MM.1S (cell line): ENCODE data around the gene CERS3.

Source experiments
- DNase-seq: peaks from one replicate; pipeline ENCODE4 v3.0.0-alpha.2; 2015
- H2AFZ ChIP-seq: fragments of 300-600 bp; sonication (generic); 2 replicates; pipeline ENCODE4 v1.6.0; 2016; ENCODE audit warnings: antibody characterized with exemption, low read length
- H3F3A ChIP-seq: fragments of 300-600 bp; sonication (generic); 2 replicates; pipeline ENCODE4 v1.6.1; 2016; ENCODE audit warnings: mild to moderate bottlenecking, antibody characterized with exemption, low read length, moderate library complexity, mixed read lengths; ENCODE audit not compliant: insufficient read depth
- H3K27ac ChIP-seq: fragments of 300-600 bp; sonication (generic); 2 replicates; pipeline ENCODE4 v1.5.1; 2016; ENCODE audit warnings: mild to moderate bottlenecking, low read length
- H3K27me3 ChIP-seq: fragments of 300-600 bp; sonication (generic); replicated peaks from 2 replicates; pipeline ENCODE4 v1.6.0; 2016; ENCODE audit warnings: low read length; ENCODE audit not compliant: insufficient read depth
- H3K36me3 ChIP-seq: fragments of 300-600 bp; sonication (generic); replicated peaks from 2 replicates; pipeline ENCODE4 v1.6.1; 2016; ENCODE audit warnings: mild to moderate bottlenecking, low read length, mixed read lengths; ENCODE audit not compliant: insufficient read depth
- H3K4me1 ChIP-seq: fragments of 300-600 bp; sonication (generic); 2 replicates; pipeline ENCODE4 v1.6.1; 2016; ENCODE audit warnings: low read length, mixed read lengths
- H3K4me2 ChIP-seq: fragments of 300-600 bp; sonication (generic); 2 replicates; pipeline ENCODE4 v1.6.0; 2016; ENCODE audit warnings: low read depth, low read length
- H3K4me3 ChIP-seq: fragments of 300-600 bp; sonication (generic); 2 replicates; pipeline ENCODE4 v1.5.1; 2016; ENCODE audit warnings: low read length, mixed read lengths
- H3K79me2 ChIP-seq: fragments of 300-600 bp; sonication (generic); 2 replicates; pipeline ENCODE4 v1.6.1; 2016; ENCODE audit warnings: mixed run types, low read length, mixed read lengths
- H3K9ac ChIP-seq: fragments of 300-600 bp; sonication (generic); 2 replicates; pipeline ENCODE4 v1.6.1; 2016; ENCODE audit warnings: low read length, mixed read lengths
- H3K9me2 ChIP-seq: fragments of 300-600 bp; sonication (generic); replicated peaks from 2 replicates; pipeline ENCODE4 v1.6.1; 2016; ENCODE audit warnings: mild to moderate bottlenecking, low read length, mixed read lengths; ENCODE audit not compliant: insufficient read depth
- H3K9me3 ChIP-seq: fragments of 300-600 bp; sonication (generic); replicated peaks from 2 replicates; pipeline ENCODE4 v1.6.1; 2016; ENCODE audit warnings: mild to moderate bottlenecking, low read length, mixed read lengths; ENCODE audit not compliant: insufficient read depth
- H4K20me1 ChIP-seq: fragments of 300-600 bp; sonication (generic); 2 replicates; pipeline ENCODE4 v1.6.1; 2016; ENCODE audit warnings: mild to moderate bottlenecking, low read length, moderate library complexity, mixed read lengths; ENCODE audit not compliant: insufficient read depth
- CTCF ChIP-seq: fragments of 300-600 bp; sonication (generic); IDR thresholded peaks from 2 replicates; pipeline ENCODE4 v1.5.1; 2016; ENCODE audit warnings: antibody characterized with exemption, low read length, mixed read lengths
- EZH2 ChIP-seq: fragments of 300-600 bp; sonication (generic); optimal IDR thresholded peaks from 2 replicates; pipeline ENCODE3; 2017; ENCODE audit warnings: low read depth, mild to moderate bottlenecking, antibody characterized with exemption, low read length, mixed read lengths
- EZH2phosphoT487 ChIP-seq: fragments of 300-600 bp; sonication (generic); IDR thresholded peaks from 2 replicates; pipeline ENCODE4 v1.6.1; 2018; ENCODE audit warnings: antibody characterized with exemption, low read length

Gene CERS3

GRCh38 chr15:100529556-100529955 lies 806 bp upstream of the CERS3 start:
- no peaks in the 10 kb centered on the region for H3F3A ChIP-seq
- no peak overlapping the region for H3K4me2 ChIP-seq
- no peak overlapping the region for H3K9ac ChIP-seq
- H3K4me1 ChIP-seq: no peaks in the 10 kb centered on the region
- H3K36me3 ChIP-seq: no peaks in the 10 kb centered on the region
- no peaks in the 10 kb centered on the region for H3K9me2 ChIP-seq
- no peak overlapping the region for H3K4me3 ChIP-seq
- TF ChIP-seq EZH2phosphoT487 (no peak), EZH2 (no peak), CTCF (no peak)
- H2AFZ ChIP-seq: no peak overlapping the region
- H3K9me3 ChIP-seq: no peaks in the 10 kb centered on the region
- no peaks in the 10 kb centered on the region for H3K27me3 ChIP-seq
- H3K79me2 ChIP-seq: no peaks in the 10 kb centered on the region
- DNase-seq: no peak
- no peaks in the 10 kb centered on the region for H4K20me1 ChIP-seq
- H3K27ac ChIP-seq: no peak overlapping the region

- no peak overlapping the region for H3K4me2 ChIP-seq
- no peak overlapping the region for H2AFZ ChIP-seq
- TF ChIP-seq EZH2phosphoT487 (no peak), CTCF (no peak), EZH2 (no peak)
- no peak overlapping the region for H3K27ac ChIP-seq
- H3K9me2 ChIP-seq: no peaks in the 10 kb centered on the region
- no peaks in the 10 kb centered on the region for H3K9me3 ChIP-seq
- H3K79me2 ChIP-seq: no peaks in the 10 kb centered on the region
- no peaks in the 10 kb centered on the region for H4K20me1 ChIP-seq
- DNase-seq: no peak
- H3K36me3 ChIP-seq: no peaks in the 10 kb centered on the region
- H3K9ac ChIP-seq: no peak overlapping the region
- no peak overlapping the region for H3K4me3 ChIP-seq
- H3K4me1 ChIP-seq: no peaks in the 10 kb centered on the region
- no peaks in the 10 kb centered on the region for H3K27me3 ChIP-seq
- no peaks in the 10 kb centered on the region for H3F3A ChIP-seq
Observed at GRCh38 chr15:100526027-100526481, 2.7 kb downstream of the CERS3 start.

GRCh38 chr15:100525436-100525835 lies 3.3 kb downstream of the CERS3 start:
- H3K9me3 ChIP-seq: no peaks in the 10 kb centered on the region
- no peak for TF ChIP-seq EZH2
- no peak for TF ChIP-seq EZH2phosphoT487
- TF ChIP-seq CTCF: no peak
- no peaks in the 10 kb centered on the region for H3K36me3 ChIP-seq
- H3K79me2 ChIP-seq: no peaks in the 10 kb centered on the region
- no peaks in the 10 kb centered on the region for H4K20me1 ChIP-seq
- H3K27ac ChIP-seq: no peak overlapping the region
- no peaks in the 10 kb centered on the region for H3K27me3 ChIP-seq
- no peak overlapping the region for H3K9ac ChIP-seq
- no peaks in the 10 kb centered on the region for H3F3A ChIP-seq
- H3K9me2 ChIP-seq: no peaks in the 10 kb centered on the region
- H3K4me1 ChIP-seq: no peaks in the 10 kb centered on the region
- no peak overlapping the region for H3K4me2 ChIP-seq
- no peak overlapping the region for H2AFZ ChIP-seq
- H3K4me3 ChIP-seq: no peak overlapping the region
- DNase-seq: no peak
